Kidney (tissue), 14 donors: ENCODE data around the gene EHBP1L1. TPM values are rescaled to one million over a fixed set of nuclear protein-coding genes. Genes with fewer than 3 reads are reported as not detected.
A peak's percentile ranks its signal among the peaks of the same experiment; 100 is the strongest.

Experiments used
- DNase-seq, 5 donors: peaks; one replicate each; pipeline ENCODE4 v3.0.0-alpha.2; 2013 to 2020
- FAIRE-seq: peaks from 2 replicates; lab custom pipeline; 2012; peaks lifted over from hg19 to GRCh38; lab: Jason Lieb, UNC
- H3K27ac ChIP-seq, 2 donors: one replicate each; pipeline ENCODE4 v1.7.0; 2013; ENCODE audit warnings: low read depth in 2 of 2, low read length in 2 of 2, inconsistent platforms in 1 of 2
- H3K27me3 ChIP-seq: one replicate; pipeline ENCODE4 v1.7.1; 2013; ENCODE audit warnings: low read length, inconsistent platforms; ENCODE audit not compliant: control insufficient read depth, insufficient read depth
- H3K36me3 ChIP-seq, 3 donors: one replicate each; pipeline versions ENCODE4 v1.7.0 to v1.7.1; 2013; ENCODE audit warnings: low read length in 3 of 3, control low read depth in 1 of 3, inconsistent platforms in 1 of 3; ENCODE audit not compliant: insufficient read depth in 3 of 3, control insufficient read depth in 2 of 3
- H3K4me1 ChIP-seq, 3 donors: one replicate each; pipeline versions ENCODE4 v1.7.0 to v1.7.1; 2013; ENCODE audit warnings: low read length in 3 of 3, inconsistent platforms in 1 of 3, low read depth in 1 of 3; ENCODE audit not compliant: control insufficient read depth in 2 of 3, insufficient read depth in 2 of 3
- H3K4me3 ChIP-seq, 3 donors: one replicate each; pipeline versions ENCODE4 v1.7.0 to v1.8.1; 2013; ENCODE audit warnings: low read length in 3 of 3, control low read depth in 1 of 3, inconsistent platforms in 1 of 3
- H3K9ac ChIP-seq, 3 donors: one replicate each; pipeline versions ENCODE4 v1.7.0 to v1.7.1; 2013; ENCODE audit warnings: low read length in 3 of 3, control low read depth in 1 of 3, inconsistent platforms in 1 of 3
- H3K9me3 ChIP-seq, 3 donors: one replicate each; pipeline versions ENCODE4 v1.7.0 to v1.7.1; 2013; ENCODE audit warnings: low read length in 3 of 3, control low read depth in 1 of 3, inconsistent platforms in 1 of 3; ENCODE audit not compliant: control insufficient read depth in 2 of 3, insufficient read depth in 1 of 3
- CTCF ChIP-seq: IDR thresholded peaks from 3 replicates; pipeline ENCODE4 v1.5.1; 2012; ENCODE audit warnings: mild to moderate bottlenecking, moderate library complexity, borderline replicate concordance; ENCODE audit not compliant: insufficient read depth; ENCODE audit errors: extremely low read depth
- intact Hi-C: fragments of 100-400 bp; cut with DNase I; formaldehyde crosslinking; loops from one replicate; pipeline ENCODE4 v1.11.1; 2022
- polyA plus RNA-seq: library from polyadenylated mRNA; stranded (reverse); fragments of 350-450 nt; fragmentation: Illumina TruSeq; extraction: RNeasy Lipid Tissue Mini Kit (QIAGEN cat#74804); gene quantifications from one replicate; pipeline ENCODE4 v1.2.3, GENCODE V29; 2014; ENCODE audit warnings: low read depth, low replicate concordance; ENCODE audit not compliant: insufficient read depth
- total RNA-seq: library from RNA; stranded (reverse); fragmentation: NEBNext Ultra II Directional; extraction: Animal tissue kit (Norgen Biotek cat#: 25700); gene quantifications from one replicate; pipeline ENCODE4 v1.2.1, GENCODE V29; 2021
- donor health status: control.
- donor health status: control.
- donor health status: control.
- donor health status: control.
- donor health status: control.
- donor health status: DM: yes; HTN: yes; CAD: no.
- donor health status: Normal renal cell carcinoma (clear cell type).

Gene EHBP1L1
- total and polyA plus RNA-seq, 2 donors from 2014 or later, result 20.5 to 95.4 TPM

GRCh38 chr11:65590240-65590738 is 14.4 kb downstream of the EHBP1L1 start:
- Histone ChIP-seq H3K27me3 (no peaks in the 10 kb centered on the region), H3K36me3 (no peaks in the 10 kb centered on the region), H3K9ac (no peak overlapping the region), H3K4me3 (no peak overlapping the region), H3K4me1 (peaks cover 0 to 13% (median 0%) of the 10 kb centered on the region in 3 donors), H3K9me3 (no peaks in the 10 kb centered on the region), H3K27ac (no peak overlapping the region)
- DNase-seq (peak in 2 of 5 donors; percentile 84 to 86), FAIRE-seq (no peak)
- TF ChIP-seq CTCF, result no peak
- intact Hi-C loops, result no loop called here

GRCh38 chr11:65591939-65592857 is 16.3 kb downstream of the EHBP1L1 start:
- DNase-seq, result peak; percentile 64 to 84 (median 73)
- Histone ChIP-seq H3K27me3 (no peaks in the 10 kb centered on the region), H3K9me3 (no peaks in the 10 kb centered on the region), H3K9ac (no peak overlapping the region), H3K27ac (peak overlapping the region in 1 of 2 donors; percentile 45), H3K36me3 (no peaks in the 10 kb centered on the region), H3K4me3 (no peak overlapping the region), H3K4me1 (peaks cover 0 to 11% (median 0%) of the 10 kb centered on the region in 3 donors)
- TF ChIP-seq CTCF, result peak; percentile 8
- FAIRE-seq, result no peak
- intact Hi-C loops, result no loop called here

- Histone ChIP-seq H3K27ac (no peak overlapping the region), H3K4me3 (no peak overlapping the region), H3K4me1 (peaks cover 0 to 8% (median 0%) of the 10 kb centered on the region in 3 donors), H3K9ac (no peak overlapping the region), H3K27me3 (no peaks in the 10 kb centered on the region), H3K36me3 (peaks cover 0 to 7% (median 0%) of the 10 kb centered on the region in 3 donors), H3K9me3 (no peaks in the 10 kb centered on the region)
- intact Hi-C loops, result no loop called here
- no peak for TF ChIP-seq CTCF
- DNase-seq, result peak in 3 of 5 donors; percentile 43 to 78 (median 68)
- FAIRE-seq, result no peak
Observed at GRCh38 chr11:65592858-65593517, 17.1 kb downstream of the EHBP1L1 start.
